ENCODE results near the gene ROBO3.

DNA sequence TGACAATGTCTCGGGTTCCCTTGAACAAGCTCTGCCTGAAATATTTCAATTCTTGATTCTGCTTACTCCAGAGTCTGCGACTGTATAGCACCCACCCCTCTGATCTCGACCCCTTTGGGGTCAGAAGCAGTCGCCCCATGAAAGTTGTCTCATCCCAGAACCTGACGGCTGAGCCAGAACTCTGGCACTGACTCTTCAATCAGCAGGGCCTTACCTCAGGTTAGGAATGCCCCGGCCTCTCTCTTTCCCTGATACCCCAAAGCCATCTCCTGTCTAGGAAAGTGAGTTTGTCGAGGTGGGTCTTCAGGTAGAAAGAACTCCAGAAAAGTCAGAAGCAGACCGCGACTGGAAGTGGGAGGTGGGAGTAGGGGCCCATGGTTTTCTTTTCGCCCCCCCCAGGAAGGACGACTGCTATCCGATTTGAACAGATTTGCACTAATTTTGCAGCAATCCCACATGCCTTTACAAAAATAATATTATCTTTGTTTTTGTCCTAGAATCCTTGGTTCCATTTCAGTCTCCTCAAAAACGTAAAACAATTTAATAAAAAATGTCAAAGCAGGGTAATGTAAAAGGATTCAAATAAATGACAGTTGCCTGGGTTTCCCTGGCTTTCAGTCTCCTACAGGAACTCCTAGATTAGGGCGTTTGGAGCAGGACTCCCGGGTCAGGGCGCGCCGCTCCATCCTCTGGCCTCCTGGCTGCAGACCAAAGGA lies 898 bp upstream of the ROBO3 start:
- TF ChIP-seq CTCF (IDR thresholded peaks at IDR 0.05) (no peak), EZH2 (IDR thresholded peaks at IDR 0.05) (no peak)
